GM10266 (cell line): Measurements from ENCODE around the gene WSCD1.

Experiments used
- DNase-seq: peaks from one replicate; pipeline ENCODE4 v3.0.0; 2012; ENCODE audit errors: extremely low spot score
- CTCF ChIP-seq: IDR thresholded peaks from 2 replicates; pipeline ENCODE4 v1.5.1; 2012; ENCODE audit warnings: mild to moderate bottlenecking, low read depth; ENCODE audit not compliant: control insufficient read depth, insufficient read depth; ENCODE audit errors: missing control alignments

The WSCD1 gene

GRCh38 chr17:6075845-6076244, 5.7 kb downstream of the WSCD1 start:
- DNase-seq, result no peak
- TF ChIP-seq CTCF, result no peak

GRCh38 chr17:6077752-6078151, 7.6 kb downstream of the WSCD1 start:
- no peak for TF ChIP-seq CTCF
- DNase-seq, result no peak

GRCh38 chr17:6078458-6078871, 8.3 kb downstream of the WSCD1 start:
- DNase-seq, result no peak
- no peak for TF ChIP-seq CTCF

GRCh38 chr17:6079155-6079888, 9.1 kb downstream of the WSCD1 start:
- TF ChIP-seq CTCF, result no peak
- no peak for DNase-seq

- no peak for DNase-seq
- no peak for TF ChIP-seq CTCF
Measured at GRCh38 chr17:6079960-6080359, 9.8 kb downstream of the WSCD1 start.

- no peak for DNase-seq
- TF ChIP-seq CTCF, result no peak
Measured at GRCh38 chr17:6080711-6081430, 10.7 kb downstream of the WSCD1 start.

- no peak for DNase-seq
- no peak for TF ChIP-seq CTCF
Measured at GRCh38 chr17:6082335-6082734, 12.2 kb downstream of the WSCD1 start.
